HG03135 (cell line): ENCODE measurements around the gene IL7R.

Experiments used
- ATAC-seq: cut with Tn5 transposase; IDR thresholded peaks from one replicate; pipeline ENCODE4 v1.9.1; 2021; ENCODE audit warnings: mild to moderate bottlenecking, moderate library complexity; ENCODE audit not compliant: unreplicated experiment

IL7R gene, protein sequence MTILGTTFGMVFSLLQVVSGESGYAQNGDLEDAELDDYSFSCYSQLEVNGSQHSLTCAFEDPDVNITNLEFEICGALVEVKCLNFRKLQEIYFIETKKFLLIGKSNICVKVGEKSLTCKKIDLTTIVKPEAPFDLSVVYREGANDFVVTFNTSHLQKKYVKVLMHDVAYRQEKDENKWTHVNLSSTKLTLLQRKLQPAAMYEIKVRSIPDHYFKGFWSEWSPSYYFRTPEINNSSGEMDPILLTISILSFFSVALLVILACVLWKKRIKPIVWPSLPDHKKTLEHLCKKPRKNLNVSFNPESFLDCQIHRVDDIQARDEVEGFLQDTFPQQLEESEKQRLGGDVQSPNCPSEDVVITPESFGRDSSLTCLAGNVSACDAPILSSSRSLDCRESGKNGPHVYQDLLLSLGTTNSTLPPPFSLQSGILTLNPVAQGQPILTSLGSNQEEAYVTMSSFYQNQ

DNA sequence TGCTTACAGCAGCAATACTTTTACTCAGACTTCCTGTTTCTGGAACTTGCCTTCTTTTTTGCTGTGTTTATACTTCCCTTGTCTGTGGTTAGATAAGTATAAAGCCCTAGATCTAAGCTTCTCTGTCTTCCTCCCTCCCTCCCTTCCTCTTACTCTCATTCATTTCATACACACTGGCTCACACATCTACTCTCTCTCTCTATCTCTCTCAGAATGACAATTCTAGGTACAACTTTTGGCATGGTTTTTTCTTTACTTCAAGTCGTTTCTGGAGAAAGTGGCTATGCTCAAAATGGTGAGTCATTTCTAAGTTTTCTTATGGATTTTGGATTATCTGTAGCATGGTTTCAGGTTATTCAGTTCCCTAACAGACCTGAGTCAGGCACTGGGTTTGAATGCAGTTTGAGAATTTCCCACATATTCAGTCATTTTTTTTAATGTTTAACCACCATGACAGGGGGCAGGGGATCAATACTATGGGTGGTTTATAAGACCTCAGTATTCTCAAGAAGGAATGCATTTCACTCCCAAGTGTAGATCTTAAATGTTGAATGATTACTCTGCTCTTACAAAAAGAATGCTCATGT, at the start of gene IL7R:
TSS of gene IL7R (plus strand) at position 127 of the 587 bp plus-strand sequence. CDS start at position 214, 87 bp downstream.
- ATAC-seq = no peak

DNA sequence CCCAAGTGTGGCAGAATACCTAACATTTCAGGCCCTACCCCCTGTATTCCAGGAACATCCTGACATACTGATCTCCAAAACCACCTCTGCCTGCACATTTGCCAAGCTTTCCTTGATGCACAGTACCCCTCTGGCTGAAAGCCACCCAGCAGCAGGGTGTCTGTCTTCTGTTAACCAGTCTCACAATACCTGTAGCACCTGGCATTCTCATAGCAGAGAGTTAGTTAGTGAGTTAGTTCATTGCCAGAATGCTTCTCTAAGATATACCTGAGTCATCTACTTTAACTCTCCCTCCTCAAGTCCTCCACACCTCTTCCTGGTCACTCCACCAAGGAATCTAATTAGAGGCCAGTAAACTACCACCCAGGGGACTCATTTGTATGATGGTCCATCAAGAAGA, 46.1 kb upstream of the IL7R start:
- no peak for ATAC-seq

DNA sequence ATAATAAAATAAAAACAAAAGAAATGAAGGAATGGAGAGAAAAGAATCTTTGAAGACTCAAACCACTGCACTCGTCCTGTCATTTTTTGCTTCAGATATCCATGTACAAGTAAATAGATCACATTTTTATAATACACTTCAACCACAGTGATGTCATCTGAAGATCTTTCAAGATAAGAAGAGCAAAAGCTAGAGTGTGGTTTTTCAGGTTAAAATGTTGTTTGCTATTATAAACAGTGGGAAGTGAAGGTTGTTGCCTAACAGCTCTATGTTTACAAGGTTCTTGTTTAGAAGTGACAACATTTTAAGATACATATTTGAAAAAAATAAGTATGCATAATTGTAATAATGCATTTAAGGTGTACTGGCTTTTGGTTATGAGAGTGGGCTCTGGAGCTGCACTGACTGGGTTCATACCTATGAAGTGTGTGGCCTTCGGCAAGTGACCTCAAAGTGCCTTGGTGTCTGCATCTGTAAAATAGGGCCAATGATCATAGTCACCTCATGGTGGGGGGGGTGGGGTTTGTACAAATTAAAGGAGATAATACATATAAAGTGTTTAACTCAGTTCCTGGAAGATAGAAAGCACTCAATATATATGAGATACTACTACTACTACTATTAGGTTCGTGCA, 45.5 kb upstream of the IL7R start:
- ATAC-seq = no peak

DNA sequence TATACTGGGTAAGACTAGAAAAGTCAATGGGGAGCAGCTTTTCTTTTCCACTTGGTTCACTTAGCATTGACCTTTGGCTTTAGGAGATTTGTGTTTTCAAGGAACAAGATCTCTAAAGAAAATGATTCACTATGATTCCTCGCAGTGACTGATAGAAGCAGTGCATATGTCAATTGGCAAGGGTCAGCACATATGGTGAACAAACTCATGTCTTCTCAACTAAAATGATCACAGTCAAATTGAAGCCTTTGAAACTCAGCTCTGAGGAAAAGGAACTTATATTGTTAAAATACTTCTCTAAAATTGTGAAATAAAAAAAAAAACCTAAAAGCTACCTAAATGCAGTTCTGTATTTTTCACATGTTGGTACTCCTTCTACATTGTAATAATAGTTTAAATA, 43.2 kb upstream of the IL7R start:
- ATAC-seq = no peak

DNA sequence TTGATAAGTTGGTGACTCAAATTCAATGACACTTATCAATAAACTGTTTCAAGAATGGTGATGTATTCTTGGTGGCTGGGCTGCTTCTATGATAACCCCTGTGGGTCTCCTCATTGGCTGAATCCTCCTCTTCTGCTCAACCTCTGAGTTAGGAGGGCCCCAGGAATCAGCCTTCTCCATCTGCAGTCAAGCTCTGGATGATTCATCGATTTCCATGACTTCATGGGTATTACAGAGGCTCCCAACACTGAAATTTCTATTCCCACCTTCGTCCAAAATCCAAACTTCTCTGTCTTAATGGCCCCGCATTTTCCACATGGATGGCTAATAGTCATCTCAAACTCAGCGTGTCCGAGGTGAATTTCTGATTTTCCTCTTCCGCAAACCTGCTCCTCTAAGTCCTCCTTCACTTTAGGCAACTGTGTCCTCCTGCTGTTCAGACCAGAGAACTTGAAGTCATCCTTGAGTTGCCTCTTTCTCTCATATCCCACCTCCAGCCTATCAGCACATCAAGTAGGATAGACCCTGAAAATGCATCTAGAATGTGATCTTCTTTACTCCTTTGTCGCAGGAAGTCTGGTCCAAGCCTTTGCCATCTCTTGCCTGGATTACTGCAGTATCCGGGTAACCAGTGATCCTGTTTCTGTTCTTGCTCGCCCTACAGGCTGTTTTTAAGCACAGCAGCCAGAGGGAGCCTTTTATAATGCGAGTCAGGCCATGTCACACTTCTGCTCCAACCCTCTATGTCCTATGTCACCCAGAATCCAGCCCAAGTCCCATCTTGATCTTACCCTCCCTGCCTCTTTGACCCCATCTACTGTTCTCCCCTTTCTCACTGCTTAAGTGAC, 41.4 kb upstream of the IL7R start:
- no peak for ATAC-seq

DNA sequence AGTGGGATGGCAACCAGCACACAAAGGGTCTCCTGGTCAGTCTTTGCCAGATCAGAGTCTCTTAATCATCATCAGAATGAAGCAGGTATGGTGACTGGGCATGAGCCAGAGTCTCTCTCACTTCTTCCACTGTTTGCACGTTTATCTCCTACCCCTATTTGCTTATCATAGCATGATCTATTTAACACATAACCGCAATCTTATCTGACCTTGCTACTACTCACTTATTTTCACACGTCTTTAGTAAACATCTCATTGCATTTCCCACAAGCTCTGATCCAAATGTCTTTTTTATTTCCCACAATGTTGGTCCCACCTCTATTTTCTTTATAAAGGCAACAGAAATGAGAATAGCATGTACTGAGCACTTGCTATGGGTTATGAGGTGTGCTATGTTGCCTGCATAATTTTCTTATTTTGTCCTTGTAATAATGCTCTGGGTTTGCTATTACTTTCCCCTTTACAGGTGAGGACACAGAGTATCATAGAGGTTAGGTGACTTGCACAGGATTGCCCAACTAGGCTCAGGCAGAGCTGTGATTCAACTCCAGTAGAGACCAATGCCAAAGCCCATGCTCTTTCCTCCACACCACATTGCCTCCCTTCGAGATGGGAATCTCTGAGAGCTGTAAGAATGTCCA, 39.7 kb upstream of the IL7R start:
- ATAC-seq = no peak

DNA sequence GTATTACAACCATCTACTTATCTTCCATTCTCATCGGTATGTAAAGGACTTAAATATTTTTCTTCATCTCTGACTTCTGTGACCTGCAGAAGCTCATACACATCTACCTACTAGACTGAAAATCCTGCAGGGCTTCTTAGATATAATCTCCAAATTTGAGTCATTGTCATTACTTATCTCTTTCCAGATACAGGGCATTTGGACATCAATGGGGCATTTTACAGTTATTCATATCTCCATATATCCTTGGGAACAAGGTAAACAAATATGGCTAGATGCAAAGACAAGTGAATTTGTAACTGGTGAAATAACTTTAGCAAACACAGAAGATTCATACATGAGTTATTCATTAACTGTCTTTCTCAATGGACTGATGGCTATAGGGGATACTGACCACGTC, 37.7 kb upstream of the IL7R start:
- ATAC-seq = no peak

DNA sequence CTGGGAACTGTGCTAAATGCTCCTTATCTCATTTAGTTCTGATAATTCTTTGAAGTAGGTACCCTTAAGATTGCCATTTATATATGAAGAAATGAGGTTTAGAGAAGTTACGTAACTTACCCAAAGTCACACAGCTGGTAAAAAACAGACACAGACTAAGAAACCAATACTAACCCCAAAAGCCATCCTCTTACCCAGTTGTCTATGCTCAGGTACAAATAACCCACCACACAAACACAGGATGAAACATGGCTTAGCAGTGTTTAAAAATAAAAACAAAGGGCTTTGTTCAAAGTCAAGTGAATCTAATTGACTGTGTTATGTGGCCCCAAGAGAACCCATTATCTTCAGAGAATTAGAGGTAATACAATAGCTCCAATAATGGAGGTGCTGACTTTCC, 37.0 kb upstream of the IL7R start:
- no peak for ATAC-seq

DNA sequence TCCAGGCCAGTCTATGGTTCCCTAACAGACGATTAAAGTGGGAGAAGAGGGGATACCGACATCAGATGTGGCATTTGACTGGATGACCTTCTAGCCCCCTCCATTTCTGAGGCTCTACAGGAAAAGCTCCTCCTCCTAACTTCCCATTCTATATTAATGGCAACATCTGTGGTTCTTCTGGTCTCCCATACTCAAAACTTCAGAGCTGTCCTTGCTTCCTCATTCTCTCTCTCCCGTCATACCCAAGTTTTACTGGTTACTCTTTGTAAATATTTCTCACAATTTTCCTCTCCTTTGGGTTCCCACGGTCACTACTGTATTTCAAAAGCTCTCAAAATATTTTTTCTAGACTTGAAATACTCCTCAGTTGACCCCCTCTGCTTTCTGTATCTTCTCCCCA, 36.0 kb upstream of the IL7R start:
- no peak for ATAC-seq

DNA sequence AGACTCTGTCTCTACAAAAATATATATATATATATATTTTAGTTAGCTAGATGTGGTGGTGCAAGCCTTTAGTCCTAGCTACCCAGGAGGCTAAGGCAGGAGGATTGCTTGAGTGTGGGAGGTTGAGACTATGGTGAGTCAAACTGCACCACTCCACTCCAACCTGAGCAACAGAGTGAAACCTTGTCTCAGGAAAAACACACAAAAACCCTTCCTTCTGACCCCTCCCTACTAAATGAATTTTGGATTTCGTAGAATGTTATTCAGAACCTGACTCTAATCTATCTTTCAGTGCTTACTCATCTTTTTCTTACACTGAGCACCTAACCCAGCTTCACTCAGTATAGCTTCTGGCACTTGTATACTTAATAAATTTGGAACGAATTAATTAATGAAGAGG, 35.2 kb upstream of the IL7R start:
- no peak for ATAC-seq

DNA sequence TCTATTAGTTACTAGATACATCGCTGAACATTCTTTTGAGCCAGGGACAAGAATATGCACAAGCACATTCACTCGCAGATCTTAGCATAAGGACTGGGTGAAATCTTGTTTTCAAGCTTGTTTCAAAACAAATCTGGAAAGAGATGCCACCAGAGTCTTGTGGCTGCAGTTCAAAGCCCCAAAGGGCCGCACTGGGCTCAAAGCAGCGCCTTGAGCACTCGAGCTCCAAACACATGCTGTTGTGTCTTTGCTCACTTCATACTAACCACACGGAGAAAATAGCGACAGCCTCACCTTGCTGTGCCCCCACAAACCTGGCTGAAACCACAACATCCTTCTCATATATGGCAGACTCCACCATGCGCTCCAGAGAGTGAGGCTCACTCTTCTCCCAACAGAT, 34.2 kb upstream of the IL7R start:
- ATAC-seq = no peak

DNA sequence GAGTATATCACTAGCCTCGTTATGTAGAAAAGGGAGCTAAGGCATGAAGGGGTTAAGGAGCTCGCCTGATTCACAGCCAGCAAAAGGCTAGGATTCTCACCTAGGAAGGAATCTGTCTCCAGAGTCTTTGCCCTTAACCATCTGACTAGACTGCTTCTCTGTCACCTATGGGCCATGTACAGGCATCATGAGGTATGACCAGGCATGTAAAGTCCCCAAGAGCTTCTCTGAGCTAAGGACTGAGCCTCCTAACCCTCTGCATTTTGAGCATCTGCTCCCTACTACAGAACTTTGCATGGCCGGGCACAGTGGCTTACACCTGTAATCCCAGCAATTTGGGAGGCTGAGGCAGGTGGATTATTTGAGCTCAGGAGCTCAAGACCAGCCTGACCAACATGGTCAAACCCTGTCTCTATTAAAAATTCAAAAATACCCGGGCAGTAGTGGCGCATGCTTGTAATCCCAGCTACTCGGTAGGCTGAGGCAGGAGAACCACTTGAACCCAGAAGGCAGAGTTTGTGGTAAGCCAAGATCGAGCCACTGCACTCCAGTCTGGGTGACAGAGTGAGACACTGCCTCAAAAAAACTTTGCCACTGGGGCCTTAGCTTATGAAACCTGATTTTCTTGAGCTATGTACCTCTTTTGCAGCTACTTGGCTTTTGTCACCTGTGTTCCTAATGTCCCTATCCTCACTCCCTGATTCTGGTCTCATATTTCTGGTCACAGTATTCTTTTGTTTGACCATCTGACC, 33.2 kb upstream of the IL7R start:
- no peak for ATAC-seq

DNA sequence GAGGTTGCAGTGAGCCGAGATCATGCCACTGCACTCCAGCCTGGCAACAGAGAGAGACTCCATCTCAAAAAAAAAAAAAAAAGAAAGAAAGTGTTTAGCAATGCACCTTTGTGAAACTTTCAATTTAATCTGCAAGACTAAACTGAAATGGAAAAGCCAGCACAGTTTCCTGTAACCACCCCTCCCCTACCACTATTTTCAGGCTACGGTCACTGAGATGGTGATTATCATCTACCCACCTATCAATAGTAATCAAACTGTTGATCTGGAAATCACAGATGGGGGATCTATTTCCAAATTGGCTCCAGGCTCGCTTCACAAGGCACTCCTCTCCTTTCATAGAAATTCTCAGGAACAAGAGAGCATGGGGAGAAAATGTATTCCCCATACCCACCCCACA, 30.6 kb upstream of the IL7R start:
- ATAC-seq = no peak

DNA sequence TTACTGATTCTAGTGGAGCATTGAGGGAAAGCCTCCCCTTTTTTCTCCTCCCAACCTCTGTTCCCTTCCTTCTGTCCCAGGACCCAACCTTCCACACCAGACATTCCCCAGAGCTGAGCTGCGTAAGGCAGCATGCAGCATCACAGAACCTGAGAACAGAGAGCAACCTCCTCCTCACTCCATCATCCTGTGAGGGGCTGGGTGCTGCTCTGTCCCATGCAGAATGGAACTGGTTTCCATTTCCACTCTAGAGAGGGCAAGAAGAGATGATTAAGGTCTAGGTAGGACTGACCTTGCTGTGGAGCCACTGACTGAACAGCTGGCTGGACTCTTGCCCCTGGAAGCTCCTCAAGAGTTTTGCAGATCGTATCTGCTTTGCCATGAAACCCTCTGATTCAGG, 30.1 kb upstream of the IL7R start:
- ATAC-seq = no peak

DNA sequence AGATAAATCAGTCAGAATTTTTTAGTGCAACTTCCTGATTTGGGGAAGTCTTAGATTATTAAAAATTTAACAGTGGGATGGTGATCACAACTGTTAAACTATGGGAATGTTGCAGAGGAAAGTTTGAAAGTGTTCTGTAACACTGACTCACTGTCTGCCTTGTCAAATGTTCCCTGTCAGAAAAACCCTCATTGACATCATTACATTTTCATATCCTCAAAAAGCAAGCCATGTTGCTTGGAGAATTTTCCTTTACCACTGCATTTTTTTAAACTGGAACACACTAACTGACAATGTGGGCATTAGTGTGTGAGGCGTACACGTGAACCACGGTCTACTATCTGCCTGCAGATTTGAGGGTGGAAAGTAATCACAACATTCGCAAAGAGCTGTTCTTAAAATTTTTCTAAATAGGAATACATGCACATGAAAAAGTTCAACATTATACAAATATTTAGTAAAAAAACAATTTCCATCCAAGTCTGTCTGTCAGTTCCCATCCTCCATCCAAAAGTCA, 28.6 kb upstream of the IL7R start:
- ATAC-seq = no peak

DNA sequence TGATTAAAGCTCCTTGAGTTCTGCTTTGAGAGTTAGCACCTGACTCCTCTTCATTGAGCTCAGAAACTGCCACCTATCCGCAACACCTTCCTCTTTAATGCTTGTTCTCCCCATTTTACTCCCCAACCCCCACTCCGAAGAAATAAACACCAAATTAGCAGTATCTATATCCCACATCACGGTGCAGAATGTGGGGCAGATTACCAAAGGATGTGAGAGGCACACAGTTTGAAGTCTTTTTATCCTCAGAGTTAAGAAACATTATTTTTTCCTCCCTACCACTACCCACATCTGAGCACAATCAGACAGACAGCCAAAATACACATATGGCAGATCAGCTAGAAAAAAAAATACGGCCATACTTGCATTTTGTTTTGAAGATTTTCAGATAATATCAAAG, 26.1 kb upstream of the IL7R start:
- ATAC-seq = no peak

DNA sequence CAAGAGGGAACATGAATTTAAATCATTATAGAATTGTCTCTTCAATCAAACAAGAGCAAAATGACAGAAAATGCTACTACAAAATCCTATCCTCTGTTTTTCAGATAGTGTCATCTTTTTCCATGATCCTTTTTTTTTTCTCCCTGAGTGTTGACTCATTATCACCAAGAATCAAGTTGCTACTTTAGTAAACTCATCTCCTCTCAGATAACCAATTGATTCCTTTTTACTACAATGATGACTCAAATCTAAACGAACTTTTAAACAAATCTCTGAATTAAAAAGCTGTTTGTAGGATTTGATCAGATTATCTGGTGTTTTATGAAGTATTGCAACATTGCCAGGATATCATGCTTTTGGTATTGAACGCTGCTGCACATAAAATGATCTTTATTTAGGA, 23.9 kb upstream of the IL7R start:
- ATAC-seq = no peak

DNA sequence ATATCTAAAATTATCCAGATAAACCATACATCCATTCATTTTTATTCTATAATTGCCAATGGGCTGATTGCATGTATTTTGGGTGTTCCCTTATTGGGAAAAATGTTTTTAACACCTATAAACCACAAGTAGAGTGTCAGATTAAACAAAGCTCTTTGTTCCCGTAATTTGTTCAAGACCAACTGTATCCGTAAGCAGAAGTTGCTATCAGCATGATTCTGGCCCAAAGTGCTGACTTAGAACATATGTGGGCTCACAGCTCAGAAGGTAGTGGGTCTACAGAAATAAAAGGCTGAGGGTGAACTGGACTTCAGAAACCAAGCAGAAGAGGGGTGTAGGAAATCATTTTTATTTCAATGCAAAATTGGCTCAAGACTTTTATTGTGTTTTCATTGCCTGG, 23.5 kb upstream of the IL7R start:
- no peak for ATAC-seq

DNA sequence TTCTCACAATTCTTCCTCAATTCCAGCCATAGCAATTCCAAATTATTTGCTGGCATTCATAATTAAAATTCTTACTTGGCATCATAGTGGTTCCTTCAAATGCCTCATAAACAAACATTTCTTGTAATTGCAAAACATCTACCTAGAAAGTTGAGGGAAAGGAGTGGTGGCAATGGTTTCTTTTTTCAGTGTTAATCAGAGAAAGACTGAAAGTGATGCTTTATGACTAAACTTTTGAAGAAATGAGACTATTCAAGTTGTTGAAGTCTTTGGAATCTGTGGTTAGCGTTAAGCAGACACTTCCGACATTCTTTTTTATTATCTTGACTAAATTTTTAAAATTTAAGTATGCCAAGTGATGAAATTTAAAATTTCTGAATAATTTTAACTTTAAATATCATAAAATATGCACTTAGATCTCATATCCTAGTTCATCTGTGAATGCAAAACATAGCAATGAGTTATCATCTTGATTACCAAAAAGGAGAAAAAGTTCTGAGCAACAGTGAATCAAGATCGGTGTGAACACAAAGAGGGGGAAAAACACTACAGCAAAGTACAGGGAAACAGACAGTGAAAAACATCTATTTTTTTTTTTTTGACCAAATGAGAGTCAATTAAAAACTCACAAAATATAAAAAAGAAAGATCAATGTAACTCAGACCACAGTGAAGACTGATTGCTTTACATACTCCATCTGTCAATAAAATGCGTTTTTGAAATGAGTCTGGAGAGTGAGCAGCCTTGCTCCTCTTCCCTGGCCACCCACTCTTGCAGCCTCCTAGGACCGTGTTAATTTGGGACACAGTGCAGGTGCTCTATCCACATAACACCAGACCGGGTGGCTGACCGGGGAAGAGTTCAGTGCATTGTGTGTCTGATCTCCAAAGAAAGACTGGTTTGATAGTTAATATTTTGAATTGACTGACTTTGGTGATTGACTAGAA, 20.6 kb upstream of the IL7R start:
- ATAC-seq = no peak
